Fibroblast of skin of scalp (primary cell): Measurements from ENCODE around the gene RERE.

ENCODE experiments used
- DNase-seq: peaks from one replicate; pipeline ENCODE4 v3.0.0-alpha.2; 2013

Gene RERE

GRCh38 chr1:8663915-8664329, 153.5 kb downstream of the RERE start:
- peak; percentile 34 for DNase-seq

DNA sequence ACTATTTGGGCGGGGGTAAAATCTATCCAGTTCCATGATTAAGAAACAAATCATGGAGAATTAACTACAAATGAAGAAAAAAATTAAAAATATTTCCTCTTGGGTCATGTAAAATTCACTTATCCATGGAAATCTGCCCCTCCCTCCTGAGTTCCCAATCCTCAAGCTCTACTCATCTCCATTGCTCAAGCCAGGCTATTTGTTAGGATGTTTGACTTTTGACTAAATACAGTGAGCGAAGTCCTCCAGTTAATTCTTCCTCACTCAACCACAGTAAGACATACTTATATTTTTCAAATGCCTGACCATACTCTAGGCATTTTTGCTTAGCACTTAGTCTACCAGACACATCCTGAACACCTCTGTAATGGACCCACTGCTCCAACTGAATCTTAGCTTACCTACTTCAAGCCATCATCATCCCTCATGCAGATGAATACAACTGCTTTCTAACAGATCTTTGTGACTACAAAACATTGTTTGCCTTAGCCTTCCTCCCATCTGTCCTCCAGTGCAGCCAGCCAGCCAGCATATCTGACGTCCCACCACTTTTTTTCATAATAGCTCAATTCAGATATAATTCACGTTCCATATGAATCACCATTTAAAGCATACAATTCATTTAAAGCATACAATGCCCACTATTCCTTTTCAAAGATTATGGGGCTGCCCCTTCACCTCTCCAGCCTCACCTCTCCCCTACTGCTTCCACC, 154.2 kb downstream of the RERE start:
- no peak for DNase-seq

DNA sequence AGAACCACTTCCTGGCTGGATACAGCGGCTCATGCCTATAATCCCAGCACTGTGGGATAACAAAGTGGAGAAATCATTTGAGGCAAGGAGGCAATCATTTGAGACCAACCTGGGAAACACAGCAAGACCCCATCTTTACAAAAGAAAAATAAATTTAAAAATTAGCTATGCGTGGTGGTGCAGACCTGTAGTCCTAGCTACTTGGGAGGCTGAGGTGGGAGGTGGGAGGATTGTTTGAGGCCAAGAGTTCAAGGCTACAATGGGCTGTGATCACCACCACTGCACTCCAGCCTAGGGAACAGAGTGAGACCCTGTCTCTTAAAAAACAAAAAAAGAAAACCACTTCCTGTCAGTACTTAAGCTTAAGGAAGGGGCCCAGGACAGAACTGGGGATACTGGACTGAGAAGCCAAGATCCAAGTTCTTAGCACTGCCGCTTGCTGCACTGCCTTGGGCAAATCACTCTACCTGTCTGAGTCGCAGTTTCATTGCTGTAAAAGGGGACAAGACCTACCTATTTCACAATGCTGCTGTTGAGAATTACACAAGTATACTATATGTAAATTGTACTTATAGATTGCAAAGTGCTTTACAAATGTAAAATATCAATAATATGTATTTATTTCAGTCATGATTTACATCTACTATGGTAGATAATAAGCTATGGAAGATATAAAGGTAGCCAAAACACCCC, 154.9 kb downstream of the RERE start:
- no peak for DNase-seq

DNA sequence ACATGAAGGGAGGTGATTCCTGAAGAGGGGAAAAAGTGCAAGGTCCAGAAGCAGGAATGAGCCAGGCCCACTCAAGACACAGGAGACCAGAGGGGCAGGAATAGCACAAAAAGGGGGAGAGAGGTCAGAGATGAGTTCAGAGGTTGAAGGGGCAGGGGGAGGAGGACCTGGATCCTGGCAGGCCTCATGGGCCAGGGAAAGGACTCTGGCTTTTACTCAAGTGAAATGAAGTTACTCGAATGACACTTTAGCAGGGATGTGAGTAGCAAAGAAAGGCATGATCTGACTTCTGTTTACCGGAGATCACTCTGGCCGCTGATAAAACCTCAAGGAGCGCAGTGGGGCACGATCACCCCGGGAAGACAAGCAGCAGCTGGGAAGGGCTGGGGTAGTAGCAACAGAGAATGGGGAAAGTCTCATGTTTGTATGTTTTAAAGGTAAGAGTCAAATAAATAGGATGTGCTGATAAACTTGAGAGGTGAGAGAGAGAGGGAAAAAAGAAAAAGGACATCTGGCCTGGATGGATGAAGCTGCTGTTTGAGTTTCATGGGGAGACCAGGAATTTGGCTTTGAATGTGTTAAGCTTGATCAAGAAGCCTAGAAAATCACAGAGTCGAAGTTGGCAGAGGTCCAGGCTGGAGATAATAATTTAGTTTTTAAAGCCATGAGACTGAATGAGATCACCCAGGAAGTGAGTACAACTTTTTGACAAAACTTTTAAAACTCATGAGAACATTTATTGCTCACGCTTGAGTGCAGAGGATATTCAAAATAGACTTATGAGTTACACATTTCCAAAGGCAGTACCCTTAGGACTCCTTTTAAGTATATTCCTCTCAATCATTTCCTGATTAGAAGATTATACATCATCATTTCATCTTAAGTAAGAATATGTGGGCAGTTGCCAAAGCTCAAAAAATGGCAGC, 156.0 kb downstream of the RERE start:
- DNase-seq, result peak; percentile 90

DNA sequence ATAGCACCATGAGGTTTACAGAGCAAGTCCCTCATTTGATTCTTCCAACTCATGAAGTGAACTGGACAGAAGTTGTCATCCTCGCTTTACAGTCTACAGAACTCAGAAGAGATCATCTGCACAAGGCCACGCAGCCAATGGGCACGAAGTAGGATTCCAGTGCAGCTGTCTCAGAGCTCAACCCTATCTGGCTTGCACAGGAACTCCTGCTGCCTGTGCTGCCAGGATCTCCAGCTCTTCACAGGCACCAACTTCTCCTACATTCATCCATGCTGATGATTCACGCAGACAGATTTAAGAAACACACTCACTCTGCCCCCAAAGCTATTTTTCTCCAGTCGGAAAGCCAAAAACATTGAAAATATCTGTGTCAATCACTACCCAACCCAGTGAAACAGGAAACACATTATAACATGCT, 157.0 kb downstream of the RERE start:
- DNase-seq, result peak; percentile 94

DNA sequence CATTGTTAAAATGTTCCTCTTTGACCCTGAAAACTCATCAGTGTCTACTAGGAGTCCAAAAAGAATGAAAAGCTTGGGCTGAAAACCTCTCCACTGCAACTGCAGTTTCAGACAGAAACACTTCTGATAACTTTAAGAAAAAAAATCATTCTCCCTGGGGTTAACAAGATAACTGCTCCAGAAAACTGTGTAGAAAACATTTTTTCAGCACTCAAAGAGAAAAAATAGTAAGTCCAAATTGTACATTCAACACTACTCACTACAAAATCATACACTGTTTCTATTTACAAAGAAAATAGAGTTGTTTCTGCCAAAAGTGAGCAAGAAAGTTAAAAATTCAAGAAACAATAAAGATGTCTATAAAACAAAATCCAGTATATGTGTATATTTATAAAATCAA, 157.8 kb downstream of the RERE start:
- DNase-seq, result no peak

DNA sequence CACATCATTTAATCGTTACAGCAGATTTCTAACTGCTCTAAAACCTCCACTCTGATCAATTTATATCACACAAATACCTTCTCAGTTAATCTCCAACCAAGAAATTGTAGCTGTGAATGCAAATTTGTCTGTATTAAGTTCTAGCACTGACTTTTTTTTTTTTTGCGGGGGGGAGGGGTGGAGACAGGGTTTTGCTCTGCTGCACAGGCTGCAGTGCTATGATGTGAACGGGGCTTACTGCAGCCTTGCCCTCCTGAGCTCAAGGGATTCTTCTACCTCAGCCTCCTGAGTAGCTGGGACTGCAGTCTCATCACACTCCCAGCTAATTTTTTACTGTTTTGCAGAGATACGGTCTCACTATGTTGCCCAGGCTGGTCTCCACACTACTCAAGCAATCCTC, 163.6 kb downstream of the RERE start:
- DNase-seq, result no peak

GRCh38 chr1:8652467-8653046, 164.9 kb downstream of the RERE start:
- no peak for DNase-seq

DNA sequence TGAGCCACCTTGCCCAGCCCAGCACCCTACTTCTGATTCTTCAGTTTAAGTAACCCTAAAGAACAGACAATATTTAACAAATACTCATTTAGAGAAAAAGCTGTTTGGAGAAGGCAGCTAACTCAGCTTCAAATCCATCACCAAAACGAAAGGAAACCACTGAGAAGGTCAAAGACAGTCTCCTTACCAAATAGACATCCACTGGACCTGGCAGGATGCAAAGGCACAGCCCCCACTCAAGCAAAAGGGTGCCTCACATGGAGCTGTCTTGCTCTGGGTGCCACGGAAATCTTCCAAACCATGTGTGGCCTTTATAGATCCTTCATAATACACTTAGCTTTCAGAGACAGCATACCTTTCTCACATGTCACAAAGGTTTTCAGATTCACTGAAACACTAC, 165.5 kb downstream of the RERE start:
- DNase-seq, result no peak

GRCh38 chr1:8651236-8651890, 166.1 kb downstream of the RERE start:
- DNase-seq, result no peak

DNA sequence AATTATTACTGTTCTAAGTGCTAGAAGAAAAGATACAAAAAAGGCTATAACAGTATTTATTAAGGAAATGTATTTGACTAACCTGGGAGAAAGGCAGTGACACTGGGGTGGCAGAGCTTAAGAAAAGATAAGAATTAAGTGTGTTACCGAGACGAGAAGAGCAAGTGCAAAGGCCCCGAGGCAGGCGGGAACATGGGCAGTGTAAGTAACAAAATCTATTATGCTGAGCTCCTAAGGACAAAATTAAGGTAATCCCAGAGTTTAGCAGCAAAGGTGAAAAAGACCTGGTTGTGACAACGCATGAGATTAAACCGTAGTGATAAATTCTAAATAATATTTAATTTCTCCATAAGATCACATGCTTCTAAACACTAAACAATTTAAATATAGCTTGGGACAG, 167.6 kb downstream of the RERE start:
- DNase-seq, result no peak

GRCh38 chr1:8649027-8649426, 168.4 kb downstream of the RERE start:
- DNase-seq, result no peak

GRCh38 chr1:8646996-8647395, 170.4 kb downstream of the RERE start:
- no peak for DNase-seq

- DNase-seq, result no peak
These were observed 171.3 kb downstream of the RERE start for GRCh38 chr1:8646189-8646588.

DNA sequence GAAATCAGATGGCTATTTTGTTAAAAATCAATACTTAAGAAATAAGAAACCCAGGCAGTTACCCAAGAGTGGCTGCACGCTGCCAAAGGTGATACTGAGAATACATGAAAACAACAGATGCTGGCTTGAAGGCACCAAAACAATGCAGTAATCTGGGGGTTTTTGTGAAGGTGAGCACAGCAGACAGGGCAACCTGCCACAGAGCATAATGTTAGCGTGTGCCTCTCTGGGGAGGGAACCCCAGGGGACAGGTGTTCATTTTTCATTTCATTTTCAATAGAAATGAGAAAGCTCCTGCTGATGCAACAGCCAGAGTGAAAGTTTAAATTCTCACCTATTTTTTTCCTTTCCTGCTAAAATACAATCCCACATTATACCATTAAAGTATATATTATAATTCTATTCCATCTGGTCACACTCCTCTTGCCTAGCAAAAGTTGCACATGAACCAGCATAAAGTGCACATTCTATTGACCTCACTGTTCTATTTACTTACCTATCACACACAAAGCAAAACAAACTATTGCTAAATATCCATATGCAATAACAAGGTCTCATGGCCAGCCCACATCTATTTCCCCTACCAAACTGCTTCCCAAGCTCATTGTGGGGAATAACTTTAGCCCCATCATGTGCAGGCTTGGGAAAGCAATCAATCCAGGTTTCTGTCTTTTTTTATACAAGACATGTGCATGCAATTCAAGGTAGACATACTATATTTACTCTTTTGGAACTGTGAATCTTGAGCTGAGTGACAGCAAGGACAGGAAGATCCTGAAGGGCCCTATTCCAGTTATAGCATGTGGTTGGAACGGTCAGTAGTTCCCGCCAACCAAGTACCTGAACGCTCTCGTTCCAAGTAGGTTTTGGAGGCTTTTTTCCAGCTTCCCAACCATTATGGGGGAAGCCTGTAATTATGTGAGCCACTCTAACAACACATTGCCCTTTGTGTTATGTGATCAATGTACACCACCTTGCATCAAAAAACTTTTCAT, 173.6 kb downstream of the RERE start:
- DNase-seq, result no peak

GRCh38 chr1:8642114-8642513, 175.3 kb downstream of the RERE start:
- no peak for DNase-seq

DNA sequence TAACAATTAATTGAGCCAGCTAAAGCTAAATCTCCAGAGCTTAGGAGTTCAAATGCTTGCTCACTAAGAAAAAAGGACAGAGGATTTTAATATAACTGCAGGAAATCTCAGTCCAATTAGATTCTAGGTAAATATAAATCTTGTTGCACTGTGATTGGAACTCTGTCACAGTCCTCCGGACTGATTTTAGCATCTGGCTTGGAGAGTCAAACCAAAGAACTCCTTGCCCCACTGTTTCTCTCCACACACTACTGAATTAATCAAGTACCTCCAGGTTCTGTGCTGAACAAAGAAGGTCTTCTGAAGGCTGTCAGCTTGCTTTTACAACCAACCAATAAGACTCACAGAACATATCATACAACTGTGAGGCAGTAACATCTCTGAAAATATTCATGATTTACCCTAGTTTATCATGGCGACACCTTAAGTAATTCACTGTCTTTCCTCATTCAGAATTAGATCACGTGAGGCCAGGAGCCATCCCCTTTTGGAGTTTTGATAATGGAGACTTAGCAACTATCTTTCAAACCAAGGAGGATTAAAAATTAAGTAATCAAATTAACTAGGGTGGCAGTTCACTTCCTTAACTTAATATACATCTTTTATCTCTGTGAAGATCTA, 176.0 kb downstream of the RERE start:
- no peak for DNase-seq

DNA sequence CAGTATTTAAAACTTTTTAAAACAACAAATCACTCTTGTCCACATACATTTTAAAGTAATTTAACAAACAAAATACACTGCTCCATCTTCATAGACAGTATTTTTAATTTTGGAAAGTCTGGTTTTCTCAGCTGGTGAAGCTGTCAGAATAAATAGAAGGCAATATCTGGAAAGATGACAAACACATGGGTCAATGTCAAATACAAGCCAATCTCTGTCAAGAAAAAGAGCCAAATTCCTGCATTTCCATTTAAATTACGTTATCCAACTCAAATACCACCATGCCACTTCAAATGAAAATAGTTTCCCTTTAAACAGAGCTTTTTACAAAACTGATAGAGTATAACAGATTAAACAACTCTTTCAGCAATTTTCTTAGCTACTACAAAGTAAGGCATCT, 176.5 kb downstream of the RERE start:
- DNase-seq, result no peak

DNA sequence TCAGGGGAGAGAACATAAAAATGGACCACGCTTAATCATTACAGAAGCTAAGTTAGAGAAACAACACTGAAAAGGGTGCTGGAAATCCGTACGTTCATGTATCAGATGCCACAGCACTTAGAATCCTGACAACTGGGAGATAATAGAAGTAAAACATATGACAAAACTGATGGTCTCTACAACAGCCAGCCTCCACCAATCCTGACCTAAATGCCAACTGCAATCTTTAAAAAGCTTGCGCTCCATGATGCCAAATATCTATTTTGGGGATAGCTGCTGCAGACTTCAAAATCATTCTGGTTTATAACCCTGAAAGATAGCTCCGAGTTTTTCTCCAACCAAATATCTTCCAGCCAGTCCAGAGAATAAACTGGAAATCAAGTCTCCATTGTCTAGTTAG, 178.3 kb downstream of the RERE start:
- DNase-seq, result no peak

DNA sequence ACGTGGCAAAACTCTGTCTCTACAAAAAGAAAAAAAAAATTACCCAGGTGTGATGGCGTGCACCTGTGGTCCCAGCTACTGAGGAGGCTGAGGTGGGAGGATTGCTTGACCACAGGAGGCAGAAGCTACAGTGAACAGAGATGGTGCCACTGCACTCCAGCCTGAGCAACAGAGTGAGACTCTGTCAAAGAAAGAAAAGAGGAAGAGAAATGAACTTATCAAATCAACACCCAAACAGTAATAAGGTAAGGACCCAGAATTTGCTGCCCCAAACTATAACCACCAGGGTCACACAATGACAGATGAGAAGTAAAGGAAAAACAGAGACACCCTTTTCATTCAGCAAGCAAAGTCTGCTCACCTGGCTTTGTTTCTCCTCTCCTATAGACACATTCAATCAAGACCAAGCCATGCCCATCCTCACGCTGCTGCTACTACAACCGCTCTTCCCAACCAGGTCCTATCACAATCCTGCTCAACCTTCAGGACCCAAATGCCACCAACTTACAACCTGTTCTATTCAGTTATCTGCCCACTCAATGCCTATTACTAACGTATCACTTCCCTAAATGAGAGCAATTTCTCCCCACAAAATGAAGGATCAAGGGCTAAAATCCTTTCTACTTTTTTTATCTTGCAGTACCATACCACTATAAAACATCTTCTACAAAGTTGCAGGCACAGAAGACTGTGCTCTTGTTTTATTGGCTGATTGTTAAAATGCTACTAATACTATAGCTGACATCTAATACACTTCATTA, 183.5 kb downstream of the RERE start:
- no peak for DNase-seq
